HL-60 (cell line): ENCODE data around the gene COBLL1.

Source experiments
- DNase-seq, 2 experiments: peaks; one replicate each; pipeline ENCODE4 v3.0.0-alpha.2; 2010 to 2020; ENCODE audit warnings: low read depth in 1 of 2, low spot score in 1 of 2
- H3K27ac ChIP-seq: fragments of 250-450 bp; sonication (Bioruptor Pico); replicated peaks from 2 replicates; pipeline ENCODE4 v1.5.1; 2020; ENCODE audit warnings: mild to moderate bottlenecking, moderate library complexity
- H3K27me3 ChIP-seq: fragments of 250-450 bp; sonication (Bioruptor Pico); 2 replicates; pipeline ENCODE4 v1.5.1; 2021; ENCODE audit warnings: mild to moderate bottlenecking, moderate library complexity; ENCODE audit not compliant: insufficient read depth, poor library complexity, severe bottlenecking
- H3K4me3 ChIP-seq: replicated peaks from 2 replicates; pipeline ENCODE4 v1.5.1; 2011; ENCODE audit warnings: mild to moderate bottlenecking, control low read depth, low read length; ENCODE audit not compliant: insufficient read depth
- GABPA ChIP-seq: IDR thresholded peaks from 2 replicates; pipeline ENCODE4 v1.6.1; 2012; ENCODE audit warnings: low read depth
- POLR2AphosphoS5 ChIP-seq: IDR thresholded peaks from 2 replicates; pipeline ENCODE4 v1.6.1; 2012; ENCODE audit warnings: low read depth
- SPI1 ChIP-seq: IDR thresholded peaks from 2 replicates; pipeline ENCODE4 v1.6.1; 2012; ENCODE audit warnings: low read depth, mild to moderate bottlenecking, borderline replicate concordance
- TF ChIP-seq, protein P1 (sequence below): IDR thresholded peaks from 2 replicates; pipeline ENCODE4 v1.6.1; 2012; ENCODE audit warnings: low read depth; ENCODE audit not compliant: insufficient replicate concordance
- TF ChIP-seq, protein P2 (sequence below): IDR thresholded peaks from one replicate; pipeline ENCODE4 v1.5.1; 2011; ENCODE audit warnings: low read length, control low read depth, inconsistent platforms; ENCODE audit not compliant: insufficient read depth

Gene COBLL1

DNA sequence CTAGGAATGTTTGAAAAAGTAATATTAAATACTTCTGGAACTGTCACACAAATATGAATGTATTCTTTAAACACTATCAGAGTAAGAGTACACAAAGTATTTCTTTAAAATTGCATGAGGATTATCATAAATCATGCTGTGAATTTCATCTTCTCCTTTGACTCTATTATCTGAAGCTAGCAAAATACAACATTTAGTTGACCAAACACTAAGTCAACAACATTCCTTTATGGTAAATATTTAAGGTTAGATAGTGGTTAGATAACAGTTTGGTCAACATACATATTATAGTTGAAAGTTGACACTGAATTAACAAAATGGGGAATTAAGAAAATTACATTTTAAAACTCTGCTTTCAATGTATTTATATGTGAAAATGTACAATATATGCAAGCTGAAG, 148.2 kb downstream of the COBLL1 start:
- no peak for DNase-seq
- Histone ChIP-seq H3K27me3 (no peaks in the 10 kb centered on the region), H3K4me3 (no peak overlapping the region), H3K27ac (no peak overlapping the region)
- TF ChIP-seq, protein P1, sequence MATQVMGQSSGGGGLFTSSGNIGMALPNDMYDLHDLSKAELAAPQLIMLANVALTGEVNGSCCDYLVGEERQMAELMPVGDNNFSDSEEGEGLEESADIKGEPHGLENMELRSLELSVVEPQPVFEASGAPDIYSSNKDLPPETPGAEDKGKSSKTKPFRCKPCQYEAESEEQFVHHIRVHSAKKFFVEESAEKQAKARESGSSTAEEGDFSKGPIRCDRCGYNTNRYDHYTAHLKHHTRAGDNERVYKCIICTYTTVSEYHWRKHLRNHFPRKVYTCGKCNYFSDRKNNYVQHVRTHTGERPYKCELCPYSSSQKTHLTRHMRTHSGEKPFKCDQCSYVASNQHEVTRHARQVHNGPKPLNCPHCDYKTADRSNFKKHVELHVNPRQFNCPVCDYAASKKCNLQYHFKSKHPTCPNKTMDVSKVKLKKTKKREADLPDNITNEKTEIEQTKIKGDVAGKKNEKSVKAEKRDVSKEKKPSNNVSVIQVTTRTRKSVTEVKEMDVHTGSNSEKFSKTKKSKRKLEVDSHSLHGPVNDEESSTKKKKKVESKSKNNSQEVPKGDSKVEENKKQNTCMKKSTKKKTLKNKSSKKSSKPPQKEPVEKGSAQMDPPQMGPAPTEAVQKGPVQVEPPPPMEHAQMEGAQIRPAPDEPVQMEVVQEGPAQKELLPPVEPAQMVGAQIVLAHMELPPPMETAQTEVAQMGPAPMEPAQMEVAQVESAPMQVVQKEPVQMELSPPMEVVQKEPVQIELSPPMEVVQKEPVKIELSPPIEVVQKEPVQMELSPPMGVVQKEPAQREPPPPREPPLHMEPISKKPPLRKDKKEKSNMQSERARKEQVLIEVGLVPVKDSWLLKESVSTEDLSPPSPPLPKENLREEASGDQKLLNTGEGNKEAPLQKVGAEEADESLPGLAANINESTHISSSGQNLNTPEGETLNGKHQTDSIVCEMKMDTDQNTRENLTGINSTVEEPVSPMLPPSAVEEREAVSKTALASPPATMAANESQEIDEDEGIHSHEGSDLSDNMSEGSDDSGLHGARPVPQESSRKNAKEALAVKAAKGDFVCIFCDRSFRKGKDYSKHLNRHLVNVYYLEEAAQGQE: no peak
- TF ChIP-seq POLR2AphosphoS5 (no peak), SPI1 (no peak), GABPA (no peak)
- TF ChIP-seq, protein P2, sequence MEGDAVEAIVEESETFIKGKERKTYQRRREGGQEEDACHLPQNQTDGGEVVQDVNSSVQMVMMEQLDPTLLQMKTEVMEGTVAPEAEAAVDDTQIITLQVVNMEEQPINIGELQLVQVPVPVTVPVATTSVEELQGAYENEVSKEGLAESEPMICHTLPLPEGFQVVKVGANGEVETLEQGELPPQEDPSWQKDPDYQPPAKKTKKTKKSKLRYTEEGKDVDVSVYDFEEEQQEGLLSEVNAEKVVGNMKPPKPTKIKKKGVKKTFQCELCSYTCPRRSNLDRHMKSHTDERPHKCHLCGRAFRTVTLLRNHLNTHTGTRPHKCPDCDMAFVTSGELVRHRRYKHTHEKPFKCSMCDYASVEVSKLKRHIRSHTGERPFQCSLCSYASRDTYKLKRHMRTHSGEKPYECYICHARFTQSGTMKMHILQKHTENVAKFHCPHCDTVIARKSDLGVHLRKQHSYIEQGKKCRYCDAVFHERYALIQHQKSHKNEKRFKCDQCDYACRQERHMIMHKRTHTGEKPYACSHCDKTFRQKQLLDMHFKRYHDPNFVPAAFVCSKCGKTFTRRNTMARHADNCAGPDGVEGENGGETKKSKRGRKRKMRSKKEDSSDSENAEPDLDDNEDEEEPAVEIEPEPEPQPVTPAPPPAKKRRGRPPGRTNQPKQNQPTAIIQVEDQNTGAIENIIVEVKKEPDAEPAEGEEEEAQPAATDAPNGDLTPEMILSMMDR: no peak

DNA sequence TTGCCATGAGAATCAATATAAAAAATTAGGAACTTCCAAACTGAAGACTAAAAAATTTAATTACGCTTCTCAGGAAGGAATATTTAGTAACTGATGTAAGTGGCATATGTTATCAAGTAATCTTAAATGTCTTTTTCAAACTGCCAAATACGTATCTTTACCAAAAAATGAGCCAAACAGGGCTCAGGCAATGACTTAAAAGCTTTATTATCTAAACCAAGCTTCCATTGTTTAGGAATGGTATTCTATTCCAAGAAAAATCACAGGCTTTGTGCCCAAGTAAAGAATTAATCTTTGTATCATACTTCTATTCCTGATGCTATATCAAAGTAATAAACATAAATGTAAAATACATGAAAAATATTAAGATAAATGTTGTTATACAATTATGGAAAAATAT, 148.7 kb downstream of the COBLL1 start:
- TF ChIP-seq, protein P1: no peak
- TF ChIP-seq GABPA: no peak
- no peak for TF ChIP-seq POLR2AphosphoS5
- TF ChIP-seq SPI1: no peak
- TF ChIP-seq, protein P2: no peak
- H3K27me3 ChIP-seq: no peaks in the 10 kb centered on the region
- no peak for DNase-seq
- no peak overlapping the region for H3K4me3 ChIP-seq
- H3K27ac ChIP-seq: no peak overlapping the region

DNA sequence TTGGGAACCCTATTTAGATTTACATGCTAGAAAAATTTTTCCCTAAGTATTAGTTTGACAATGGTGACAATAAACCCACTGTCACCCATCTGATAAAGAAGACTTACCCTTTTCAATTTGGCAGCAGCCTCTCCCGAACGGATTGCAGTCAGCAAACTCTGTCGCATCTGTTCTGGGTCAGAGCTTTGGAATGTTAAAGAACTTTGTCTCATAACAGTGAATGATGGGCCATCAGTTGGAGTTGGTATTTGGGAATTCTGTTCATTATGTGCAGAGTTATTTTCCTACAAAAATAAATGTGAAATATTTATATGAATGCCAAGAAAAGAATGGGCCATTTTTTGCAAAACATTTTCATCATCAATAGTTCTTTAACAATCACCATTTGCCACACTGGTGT, 149.5 kb downstream of the COBLL1 start:
- Histone ChIP-seq H3K4me3 (no peak overlapping the region), H3K27ac (no peak overlapping the region), H3K27me3 (no peaks in the 10 kb centered on the region)
- TF ChIP-seq, protein P2: no peak
- TF ChIP-seq POLR2AphosphoS5 (no peak), GABPA (no peak)
- no peak for DNase-seq

DNA sequence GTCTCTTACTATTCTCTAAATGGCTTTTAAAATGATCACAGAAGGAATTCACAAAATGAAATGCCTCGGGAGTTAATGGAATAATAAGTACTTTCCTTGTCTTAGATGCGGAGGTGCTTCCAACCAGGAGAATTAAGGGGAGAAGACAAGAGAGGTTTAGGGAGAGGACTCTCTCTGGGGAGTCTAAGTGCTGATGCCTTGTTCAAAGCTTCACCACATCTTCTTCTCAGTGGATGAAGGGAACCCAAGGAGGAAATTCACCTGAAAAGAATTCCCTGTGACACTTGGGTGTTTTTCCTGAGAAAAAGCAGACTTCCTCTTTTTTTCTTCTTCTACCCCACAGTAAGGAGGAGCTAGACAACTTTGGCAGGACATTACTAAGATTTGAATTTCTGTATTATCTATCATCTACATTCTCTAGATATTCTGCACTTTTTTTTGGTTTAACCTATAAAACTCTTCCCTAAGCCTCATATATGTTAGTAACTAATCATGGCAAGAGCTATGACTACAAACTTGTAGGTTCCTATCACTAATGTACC, 150.2 kb downstream of the COBLL1 start:
- Histone ChIP-seq H3K4me3 (no peak overlapping the region), H3K27ac (no peak overlapping the region), H3K27me3 (no peaks in the 10 kb centered on the region)
- no peak for DNase-seq
- TF ChIP-seq SPI1: peak; percentile 43; the same call in 1 of the 2 replicates
- no peak for TF ChIP-seq GABPA
